AML-193 (cell line): Measurements from ENCODE around the gene NLRC3.

Source experiments
- DNase-seq, 2 experiments: peaks; one replicate each; lab custom pipeline; 2025; lab: John Stamatoyannopoulos, UW

The NLRC3 gene

GRCh38 chr16:3546986-3547682 lies 30.1 kb downstream of the NLRC3 start:
- DNase-seq = no peak

GRCh38 chr16:3542601-3543373 lies 34.4 kb downstream of the NLRC3 start:
- no peak for DNase-seq

GRCh38 chr16:3541527-3542155 lies 35.6 kb downstream of the NLRC3 start:
- no peak for DNase-seq

- no peak for DNase-seq
These were observed 39.0 kb downstream of the NLRC3 start for GRCh38 chr16:3538222-3538621.

GRCh38 chr16:3536851-3537250 lies 40.4 kb downstream of the NLRC3 start:
- DNase-seq = no peak

GRCh38 chr16:3536271-3536731 lies 40.9 kb downstream of the NLRC3 start:
- DNase-seq = no peak

- no peak for DNase-seq
These were observed 43.1 kb downstream of the NLRC3 start for GRCh38 chr16:3534126-3534525.

GRCh38 chr16:3532741-3533140 lies 44.5 kb downstream of the NLRC3 start:
- DNase-seq = no peak

GRCh38 chr16:3530371-3530914 lies 46.8 kb downstream of the NLRC3 start:
- no peak for DNase-seq

GRCh38 chr16:3529175-3529574 lies 48.0 kb downstream of the NLRC3 start:
- DNase-seq = no peak

GRCh38 chr16:3528406-3528805 lies 48.8 kb downstream of the NLRC3 start:
- DNase-seq = no peak

- peak; percentile 2 to 20 for DNase-seq
These were observed 49.9 kb downstream of the NLRC3 start for GRCh38 chr16:3527216-3527829.

GRCh38 chr16:3525951-3526350 lies 51.3 kb downstream of the NLRC3 start:
- DNase-seq = no peak

GRCh38 chr16:3523281-3523680 lies 53.9 kb downstream of the NLRC3 start:
- no peak for DNase-seq

- no peak for DNase-seq
These were observed 56.4 kb downstream of the NLRC3 start for GRCh38 chr16:3520841-3521240.

GRCh38 chr16:3520413-3520812 lies 56.8 kb downstream of the NLRC3 start:
- no peak for DNase-seq

GRCh38 chr16:3519581-3519980 lies 57.6 kb downstream of the NLRC3 start:
- no peak for DNase-seq

GRCh38 chr16:3518986-3519348 lies 58.2 kb downstream of the NLRC3 start:
- DNase-seq = no peak

- DNase-seq = no peak
These were observed 58.8 kb downstream of the NLRC3 start for GRCh38 chr16:3518292-3518985.

GRCh38 chr16:3515897-3516296 lies 61.3 kb downstream of the NLRC3 start:
- no peak for DNase-seq

- DNase-seq = no peak
These were observed 62.6 kb downstream of the NLRC3 start for GRCh38 chr16:3514621-3515020.
